Mucosa of rectum (tissue), 2 donors: Measurements from ENCODE around the gene SLC30A4.

ENCODE experiments used
- H3K27ac ChIP-seq, 2 donors: one replicate each; pipeline ENCODE4 v1.7.0; 2013; ENCODE audit warnings: inconsistent platforms in 2 of 2, low read depth in 2 of 2, low read length in 2 of 2
- H3K27me3 ChIP-seq, 2 donors: one replicate each; pipeline ENCODE4 v1.7.0; 2013; ENCODE audit warnings: low read length in 2 of 2; ENCODE audit not compliant: control insufficient read depth in 2 of 2, insufficient read depth in 2 of 2
- H3K36me3 ChIP-seq, 2 donors: one replicate each; pipeline ENCODE4 v1.7.0; 2013; ENCODE audit warnings: low read length in 2 of 2; ENCODE audit not compliant: control insufficient read depth in 2 of 2, insufficient read depth in 2 of 2
- H3K4me1 ChIP-seq, 2 donors: one replicate each; pipeline ENCODE4 v1.7.0; 2013; ENCODE audit warnings: low read length in 2 of 2, mild to moderate bottlenecking in 1 of 2; ENCODE audit not compliant: control insufficient read depth in 2 of 2, insufficient read depth in 2 of 2
- H3K4me3 ChIP-seq, 2 donors: one replicate each; pipeline ENCODE4 v1.7.0; 2013; ENCODE audit warnings: low read length in 2 of 2
- H3K9ac ChIP-seq, 2 donors: one replicate each; pipeline ENCODE4 v1.7.0; 2013; ENCODE audit warnings: low read length in 2 of 2, low read depth in 1 of 2, mild to moderate bottlenecking in 1 of 2
- H3K9me3 ChIP-seq, 2 donors: one replicate each; pipeline ENCODE4 v1.7.0; 2013; ENCODE audit warnings: low read length in 2 of 2; ENCODE audit not compliant: control insufficient read depth in 2 of 2
- donor health status: healthy.
- donor health status: Normal muscosa, but diverticular disease.

Gene SLC30A4

GRCh38 chr15:45456212-45457106 lies 66.1 kb downstream of the SLC30A4 start:
- Histone ChIP-seq H3K36me3 (peaks cover 6 to 7% of the 10 kb centered on the region in 2 donors), H3K9ac (peak overlapping the region; percentile 13 to 56), H3K4me3 (peak overlapping the region in 1 of 2 donors; percentile 25), H3K27me3 (no peaks in the 10 kb centered on the region), H3K4me1 (peaks cover 33 to 53% of the 10 kb centered on the region in 2 donors), H3K27ac (peak overlapping the region; percentile 59 to 68), H3K9me3 (no peaks in the 10 kb centered on the region)

GRCh38 chr15:45454814-45455213 lies 67.7 kb downstream of the SLC30A4 start:
- Histone ChIP-seq H3K27ac (peak overlapping the region; percentile 66 to 67), H3K9ac (peak overlapping the region; percentile 47 to 69), H3K4me1 (peaks cover 36 to 56% of the 10 kb centered on the region in 2 donors), H3K36me3 (no peaks in the 10 kb centered on the region), H3K9me3 (no peaks in the 10 kb centered on the region), H3K4me3 (peak overlapping the region; percentile 13 to 34), H3K27me3 (no peaks in the 10 kb centered on the region)

- H3K27ac ChIP-seq, result peak overlapping the region; percentile 95 to 96
- H3K4me1 ChIP-seq, result peaks cover 39 to 60% of the 10 kb centered on the region in 2 donors
- no peaks in the 10 kb centered on the region for H3K9me3 ChIP-seq
- H3K27me3 ChIP-seq, result no peaks in the 10 kb centered on the region
- peak overlapping the region; percentile 78 to 80 for H3K4me3 ChIP-seq
- peak overlapping the region; percentile 85 to 88 for H3K9ac ChIP-seq
- no peaks in the 10 kb centered on the region for H3K36me3 ChIP-seq
These were observed 71.3 kb downstream of the SLC30A4 start for GRCh38 chr15:45451265-45451664.

GRCh38 chr15:45449916-45450867 lies 72.4 kb downstream of the SLC30A4 start:
- H3K27ac ChIP-seq, result peak overlapping the region; percentile 95 to 96

DNA sequence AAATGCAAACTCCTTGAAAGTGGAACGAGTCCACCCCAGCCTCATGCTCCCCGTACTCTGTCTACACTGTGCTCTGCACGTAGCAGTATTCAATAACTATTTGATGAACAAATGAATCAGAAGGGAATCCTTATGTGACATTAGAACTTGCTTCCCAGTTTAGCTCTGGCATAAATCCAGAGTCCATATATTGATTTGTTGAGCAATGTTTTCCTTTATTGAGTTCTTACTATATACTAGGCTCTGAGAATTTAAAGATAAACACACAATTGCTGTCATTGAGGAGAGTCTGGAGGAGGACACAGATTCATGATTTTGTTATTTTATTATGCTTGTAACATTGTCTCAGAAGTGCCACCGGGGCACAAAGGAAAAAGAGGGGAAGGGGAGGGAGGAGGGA lies 73.2 kb downstream of the SLC30A4 start:
- H3K4me1 ChIP-seq, result peaks cover 42 to 62% of the 10 kb centered on the region in 2 donors
- H3K9me3 ChIP-seq, result no peaks in the 10 kb centered on the region
- no peaks in the 10 kb centered on the region for H3K36me3 ChIP-seq
- no peaks in the 10 kb centered on the region for H3K27me3 ChIP-seq
- H3K4me3 ChIP-seq, result peak overlapping the region; percentile 78 to 80
- peak overlapping the region; percentile 95 to 96 for H3K27ac ChIP-seq
- peak overlapping the region; percentile 63 to 85 for H3K9ac ChIP-seq

More at GRCh38 chr15:45449916-45450867, 72.4 kb downstream of the SLC30A4 start:
- Histone ChIP-seq H3K4me3 (peak overlapping the region; percentile 78 to 80), H3K9me3 (no peaks in the 10 kb centered on the region), H3K27me3 (no peaks in the 10 kb centered on the region), H3K36me3 (no peaks in the 10 kb centered on the region), H3K4me1 (peaks cover 44 to 63% of the 10 kb centered on the region in 2 donors), H3K9ac (peak overlapping the region; percentile 85 to 88)

DNA sequence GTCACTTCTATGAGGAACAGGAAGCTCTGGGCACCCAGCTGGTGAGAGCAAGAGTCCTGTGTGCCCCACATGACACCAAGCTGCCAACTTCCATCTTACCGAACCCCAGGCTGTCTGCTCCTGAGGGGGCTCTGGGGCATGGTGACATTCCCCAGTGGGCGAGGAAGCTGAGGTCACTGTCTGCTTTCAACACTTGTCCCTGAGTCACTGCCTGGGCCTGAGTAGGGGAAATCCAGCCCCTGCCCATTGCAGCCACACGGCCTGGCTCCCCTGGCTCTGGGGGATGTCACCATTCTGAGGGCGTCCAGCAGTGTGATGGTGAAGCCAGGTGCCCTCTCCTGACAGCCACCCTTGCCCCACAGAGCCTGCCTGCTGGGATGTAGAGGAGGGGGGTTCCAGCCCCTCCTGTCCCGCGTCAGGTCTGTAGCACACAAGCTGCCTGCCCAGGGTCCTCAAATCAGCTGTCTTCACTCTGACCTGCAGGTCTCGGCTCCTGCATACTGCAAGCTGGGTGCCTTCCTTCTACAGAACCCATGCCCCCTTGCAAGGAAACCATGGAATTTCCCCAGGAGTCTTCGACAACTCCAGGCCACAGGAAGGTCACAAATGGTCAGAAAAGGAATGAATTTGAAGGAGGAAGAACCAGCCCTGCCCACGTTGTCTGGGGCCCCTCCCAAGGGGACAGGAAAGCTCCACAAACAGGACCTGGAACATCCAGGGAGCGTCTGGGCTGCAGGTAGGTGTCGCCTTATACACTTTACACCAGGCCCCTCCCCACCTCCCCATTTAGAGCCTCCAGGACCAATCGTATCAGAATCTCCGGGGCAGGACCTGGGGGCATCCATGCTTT lies 74.3 kb downstream of the SLC30A4 start:
- no peaks in the 10 kb centered on the region for H3K9me3 ChIP-seq
- peak overlapping the region; percentile 95 to 96 for H3K27ac ChIP-seq
- peaks cover 36 to 52% of the 10 kb centered on the region in 2 donors for H3K4me1 ChIP-seq
- H3K4me3 ChIP-seq, result peak overlapping the region; percentile 78 to 80
- H3K27me3 ChIP-seq, result no peaks in the 10 kb centered on the region
- H3K9ac ChIP-seq, result peak overlapping the region; percentile 47 to 85
- H3K36me3 ChIP-seq, result no peaks in the 10 kb centered on the region

GRCh38 chr15:45443645-45444044 lies 78.9 kb downstream of the SLC30A4 start:
- no peaks in the 10 kb centered on the region for H3K27me3 ChIP-seq
- no peak overlapping the region for H3K9ac ChIP-seq
- no peak overlapping the region for H3K27ac ChIP-seq
- peaks cover 29 to 50% of the 10 kb centered on the region in 2 donors for H3K4me1 ChIP-seq
- H3K36me3 ChIP-seq, result no peaks in the 10 kb centered on the region
- H3K4me3 ChIP-seq, result no peak overlapping the region
- H3K9me3 ChIP-seq, result no peaks in the 10 kb centered on the region

- Histone ChIP-seq H3K36me3 (no peaks in the 10 kb centered on the region), H3K27me3 (no peaks in the 10 kb centered on the region), H3K4me3 (no peak overlapping the region), H3K27ac (peak overlapping the region in 1 of 2 donors; percentile 47), H3K9me3 (no peaks in the 10 kb centered on the region), H3K9ac (peak overlapping the region; percentile 3 to 38), H3K4me1 (peaks cover 23 to 50% of the 10 kb centered on the region in 2 donors)
These were observed 79.9 kb downstream of the SLC30A4 start for GRCh38 chr15:45442507-45443135.

DNA sequence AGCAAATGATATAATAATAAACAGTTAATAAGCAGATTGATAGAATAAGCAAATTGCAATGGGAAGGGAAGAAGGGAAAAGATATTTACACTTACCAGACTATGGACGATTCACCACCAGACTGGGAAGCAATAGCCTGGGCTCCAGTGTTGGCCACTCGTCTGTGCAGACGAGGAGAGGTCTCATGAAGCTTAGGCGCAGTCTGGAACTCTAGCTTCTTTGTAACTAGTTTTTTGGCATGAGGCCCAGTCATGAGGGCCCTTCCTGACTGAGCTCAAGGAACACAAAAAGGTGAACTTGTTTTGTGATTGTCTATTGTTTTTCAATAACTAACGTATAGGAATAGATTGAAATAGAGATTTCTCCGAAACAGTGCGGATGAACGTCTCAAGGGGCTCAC lies 80.9 kb downstream of the SLC30A4 start:
- Histone ChIP-seq H3K36me3 (no peaks in the 10 kb centered on the region), H3K4me3 (peak overlapping the region in 1 of 2 donors; percentile 69), H3K4me1 (peaks cover 28 to 55% of the 10 kb centered on the region in 2 donors), H3K27me3 (no peaks in the 10 kb centered on the region), H3K9ac (peak overlapping the region; percentile 54 to 55), H3K9me3 (no peaks in the 10 kb centered on the region), H3K27ac (peak overlapping the region; percentile 47 to 52)
